OCI-M2 (cell line): ENCODE measurements around the gene APH1B.

Experiments used
- DNase-seq: peaks from one replicate; lab custom pipeline; 2025; ENCODE audit not compliant: unreplicated experiment; lab: John Stamatoyannopoulos, UW

APH1B gene

DNA sequence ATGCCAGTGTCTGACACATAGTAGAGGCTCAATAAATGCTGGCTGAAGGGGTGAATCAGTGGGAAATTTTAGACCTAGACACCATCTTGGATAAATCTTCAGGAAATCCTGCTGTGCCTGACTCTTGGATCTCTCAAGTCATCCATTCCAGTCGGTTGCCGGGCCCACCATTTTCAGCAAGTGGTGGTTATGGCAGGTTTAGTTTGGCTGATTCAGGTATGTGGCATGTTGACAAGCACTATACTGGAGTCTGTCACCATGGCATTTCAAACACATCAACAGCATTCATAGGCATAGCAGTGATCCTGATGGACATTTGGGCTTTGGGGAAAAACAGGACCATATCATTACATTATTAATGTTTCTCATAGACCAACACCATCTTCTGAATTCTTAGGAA lies 25.7 kb upstream of the APH1B start:
- no peak for DNase-seq

DNA sequence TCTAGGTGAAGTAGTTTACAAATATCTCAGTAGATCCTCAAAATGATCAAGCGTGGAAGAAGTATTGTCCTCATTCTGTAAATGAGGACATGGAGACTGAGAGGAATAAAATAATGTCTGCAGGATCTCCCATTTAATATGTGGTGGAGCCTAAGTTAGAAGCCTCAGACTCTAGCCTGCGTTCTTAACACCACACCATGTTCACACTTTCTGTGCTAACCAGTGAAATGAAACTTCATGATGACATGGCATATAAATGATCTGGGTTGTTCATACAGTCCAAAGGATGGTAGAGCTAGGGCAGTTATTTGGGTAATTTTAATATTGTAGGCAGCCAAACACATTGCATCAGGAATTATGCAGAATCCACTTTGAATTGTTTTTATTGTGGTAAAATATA lies 25.1 kb upstream of the APH1B start:
- DNase-seq: no peak

DNA sequence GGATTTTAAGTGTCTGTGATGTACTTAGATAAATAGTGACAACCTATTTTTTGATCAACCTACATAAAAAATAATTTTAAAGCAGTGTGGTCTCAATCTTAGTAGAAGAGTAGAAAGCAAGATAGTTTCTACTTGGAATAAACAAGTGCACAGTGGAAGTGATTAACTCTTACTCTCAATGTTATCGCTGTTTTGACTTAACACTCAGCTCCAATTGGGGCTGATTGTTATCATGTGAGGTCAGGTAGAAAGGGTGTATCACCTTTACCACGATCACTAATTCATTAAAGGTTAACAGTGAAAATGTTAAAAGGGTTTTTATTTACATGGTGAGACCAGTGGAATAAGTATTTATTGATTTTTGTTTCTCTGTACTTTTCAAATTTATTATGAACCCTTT lies 22.4 kb upstream of the APH1B start:
- DNase-seq: no peak

DNA sequence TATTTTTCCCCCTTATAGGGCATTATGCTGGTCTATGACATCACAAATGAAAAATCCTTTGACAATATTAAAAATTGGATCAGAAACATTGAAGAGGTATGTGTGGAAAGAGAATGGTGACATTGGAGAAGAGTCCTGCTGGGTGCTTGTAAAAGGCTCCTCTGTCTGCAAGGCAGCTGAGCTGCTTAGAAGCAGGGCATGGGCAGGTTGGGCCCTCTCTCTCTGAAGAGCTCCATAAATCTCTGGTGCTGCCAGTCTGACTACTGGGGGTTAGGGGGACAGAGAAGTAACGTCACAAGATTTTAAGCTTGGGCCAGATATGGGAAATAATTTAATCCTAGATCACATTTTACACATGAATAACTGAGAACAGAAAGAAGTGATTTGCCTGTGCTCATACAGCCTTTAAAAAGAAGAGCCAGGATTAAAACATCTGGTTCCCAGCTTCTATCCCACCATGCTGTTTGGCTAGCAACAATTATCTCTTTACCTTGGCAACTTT lies 21.9 kb upstream of the APH1B start:
- DNase-seq: no peak

DNA sequence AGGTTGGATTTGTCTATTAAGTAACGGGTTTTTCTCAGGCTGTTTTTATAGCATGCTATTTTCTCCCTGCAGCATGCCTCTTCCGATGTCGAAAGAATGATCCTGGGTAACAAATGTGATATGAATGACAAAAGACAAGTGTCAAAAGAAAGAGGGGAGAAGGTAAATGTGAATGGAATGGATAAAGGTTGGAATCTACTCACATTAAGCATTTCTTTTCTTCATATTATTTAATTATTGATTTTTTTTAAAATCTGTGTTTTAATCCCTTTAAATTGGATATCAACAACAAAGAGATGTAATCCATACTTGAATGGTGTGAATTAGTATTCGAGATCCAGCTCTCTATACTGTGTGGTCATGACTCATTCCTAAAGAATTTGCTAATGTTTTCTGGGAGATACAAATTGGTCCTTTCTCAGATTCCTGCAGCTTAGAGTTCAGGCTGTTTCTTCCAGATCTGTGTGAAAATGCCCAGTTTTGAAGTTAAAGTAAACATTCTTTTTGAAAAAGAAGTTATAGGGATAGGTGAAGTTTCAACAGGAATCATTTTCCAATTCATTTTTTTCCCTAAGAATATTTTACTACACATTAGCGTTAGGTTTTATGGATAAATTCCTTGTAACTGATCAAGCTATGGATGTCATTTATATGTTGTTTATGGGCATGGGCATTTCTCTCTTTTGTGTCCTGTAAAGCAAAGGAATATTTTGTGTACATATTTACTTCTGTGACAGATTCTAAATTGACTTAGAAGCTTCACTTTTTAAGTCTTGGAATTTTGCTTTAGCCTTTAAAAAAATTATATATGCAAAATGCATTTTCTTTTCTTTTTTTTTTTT lies 20.8 kb upstream of the APH1B start:
- no peak for DNase-seq

DNA sequence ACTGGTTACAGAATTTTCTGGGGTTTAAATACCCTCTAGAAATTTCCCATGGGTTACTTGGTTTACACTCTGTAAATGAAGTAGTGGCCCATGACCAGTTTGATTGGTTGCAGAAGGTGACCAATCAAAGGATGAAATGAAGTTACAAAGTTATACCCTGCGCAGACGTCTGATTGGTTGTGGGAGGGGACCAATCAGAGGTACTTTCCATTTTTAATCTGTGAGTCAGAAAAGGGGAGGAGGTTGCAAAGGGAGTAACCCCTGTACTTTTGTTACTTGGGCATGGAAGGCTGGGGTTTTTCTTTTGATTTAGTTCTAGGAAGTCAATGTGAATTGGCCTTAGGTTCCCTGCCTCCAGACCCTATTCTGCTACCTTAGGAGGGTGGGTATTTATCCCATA lies 18.7 kb upstream of the APH1B start:
- DNase-seq: no peak

DNA sequence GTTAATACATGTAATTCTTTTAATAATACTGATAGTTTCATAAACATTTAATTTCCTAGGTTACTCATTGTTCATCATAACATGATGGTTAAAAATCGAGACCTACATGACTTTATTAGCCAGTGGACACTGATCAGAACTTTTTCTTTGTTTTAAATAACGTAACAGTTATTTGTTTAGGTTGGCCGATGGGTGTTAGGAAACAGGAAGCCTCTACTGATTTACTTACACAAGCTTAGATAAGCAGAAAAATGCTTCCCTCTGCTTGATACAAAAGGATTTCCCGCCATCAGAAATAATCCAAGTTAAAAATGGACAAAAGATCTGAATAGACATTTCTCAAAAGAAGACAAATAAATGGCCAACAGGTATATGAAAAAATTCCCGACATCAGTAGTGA lies 16.6 kb upstream of the APH1B start:
- no peak for DNase-seq

DNA sequence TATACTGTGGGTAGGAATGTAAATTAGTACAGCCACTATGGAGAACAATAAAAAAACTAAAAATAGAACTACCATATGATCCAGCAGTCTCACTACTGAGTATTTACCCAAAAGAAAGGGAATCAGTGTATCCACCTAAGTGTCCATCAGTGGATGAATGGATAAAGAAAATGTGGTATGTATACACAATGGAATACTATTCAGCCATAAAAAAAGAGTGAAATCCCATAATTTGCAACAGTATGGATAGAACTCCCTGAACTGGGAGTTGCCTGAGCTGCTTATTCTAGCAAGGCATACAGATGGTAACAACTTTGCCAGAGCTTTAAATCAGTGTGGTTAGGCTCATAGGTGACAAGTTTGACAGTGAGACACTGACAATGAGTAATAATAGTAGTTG lies 16.1 kb upstream of the APH1B start:
- DNase-seq: no peak

DNA sequence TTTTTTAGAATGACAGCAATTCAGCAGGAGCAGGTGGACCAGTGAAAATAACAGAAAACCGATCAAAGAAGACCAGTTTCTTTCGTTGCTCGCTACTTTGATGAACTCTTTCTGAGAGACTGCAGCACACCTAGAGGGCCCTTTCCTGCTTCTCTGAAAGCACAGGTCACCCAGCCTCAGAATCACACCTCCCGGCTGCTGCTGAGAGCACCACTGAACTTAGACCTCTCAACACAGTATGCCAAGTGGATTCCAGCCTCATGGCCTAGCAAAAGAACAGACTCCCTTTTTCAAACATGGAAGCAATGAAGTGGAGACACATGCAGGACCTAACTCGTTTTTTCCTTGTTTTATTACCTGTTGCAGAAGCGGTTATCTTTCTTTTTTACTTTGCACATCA lies 13.9 kb upstream of the APH1B start:
- DNase-seq: no peak

DNA sequence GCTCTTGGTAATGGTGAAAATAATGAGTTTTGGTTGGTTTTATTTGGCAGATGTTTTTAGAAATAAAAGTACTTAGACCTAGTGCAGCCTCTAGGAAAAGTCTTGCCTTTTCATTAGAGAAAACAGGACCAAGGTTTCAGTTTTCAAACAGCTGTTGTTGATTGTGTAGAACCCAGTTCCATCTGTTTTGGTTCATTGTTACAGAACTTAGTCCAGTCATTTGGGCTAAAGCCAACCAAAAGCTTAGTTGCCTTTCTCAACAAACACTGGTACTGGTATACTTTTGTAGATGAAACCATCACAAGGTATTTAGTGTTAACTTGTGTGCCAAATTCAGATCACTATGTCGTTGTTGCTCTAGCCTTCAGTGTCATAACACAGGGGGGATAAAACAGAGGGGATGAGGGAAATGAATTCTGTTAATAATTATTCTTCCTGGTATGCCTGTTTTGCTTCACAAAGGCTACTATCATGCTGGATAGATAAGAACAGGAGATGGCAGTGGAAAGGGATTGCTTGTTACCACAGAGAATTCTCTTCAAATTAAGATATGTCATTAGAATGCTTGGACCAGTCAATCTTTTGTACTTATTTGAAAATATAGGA lies 12.6 kb upstream of the APH1B start:
- DNase-seq: no peak

DNA sequence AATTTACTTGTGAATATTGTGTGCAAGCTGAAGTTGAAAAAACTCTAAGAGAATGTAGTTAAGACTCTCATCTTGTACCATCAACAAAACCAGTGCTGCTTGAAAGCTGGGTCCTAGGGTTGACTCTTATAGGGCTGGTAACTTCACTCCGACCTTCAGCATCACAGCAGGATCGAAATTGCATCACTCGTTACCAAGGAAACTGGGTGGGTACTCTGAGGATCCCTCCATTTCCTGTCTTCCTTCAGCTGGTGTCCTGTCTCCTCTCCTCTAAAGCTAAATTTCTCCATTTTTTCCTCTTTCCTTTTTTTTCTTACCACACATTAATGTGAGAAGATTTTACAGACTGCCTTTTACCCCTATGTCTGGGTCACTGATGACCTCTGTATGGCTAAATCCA lies 3.0 kb upstream of the APH1B start:
- no peak for DNase-seq

DNA sequence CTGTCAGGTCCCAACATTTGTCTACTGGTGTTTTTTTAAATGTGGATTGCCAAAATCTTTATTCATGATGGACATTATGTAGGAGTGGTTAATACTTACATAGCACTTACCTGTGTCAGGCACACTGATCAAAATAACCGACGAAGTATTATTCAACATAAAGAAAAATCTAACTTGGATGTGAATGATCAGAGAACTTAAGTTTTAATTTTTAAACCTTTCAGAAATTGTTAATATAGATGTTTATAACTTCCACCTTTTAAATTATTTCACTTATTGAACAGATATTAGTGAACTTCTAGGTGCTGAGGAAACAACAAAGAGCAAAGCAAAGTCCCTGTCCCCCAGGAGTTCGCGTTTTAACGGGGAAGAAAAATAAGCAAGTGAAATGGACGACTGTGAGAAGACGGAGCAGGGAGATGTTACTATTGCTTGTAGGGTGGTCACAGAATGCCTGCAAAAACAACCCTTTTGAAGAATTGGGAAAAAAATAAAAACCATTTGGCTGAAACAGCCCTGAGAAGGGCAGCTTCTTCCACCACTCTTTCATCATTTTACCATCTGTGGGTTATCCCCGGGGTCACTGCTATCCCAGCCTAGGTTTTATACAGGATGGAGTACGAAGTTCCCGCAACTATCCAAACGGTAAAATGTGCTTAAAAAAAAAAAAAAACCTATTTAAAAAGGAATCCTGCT lies 915 bp upstream of the APH1B start:
- no peak for DNase-seq

DNA sequence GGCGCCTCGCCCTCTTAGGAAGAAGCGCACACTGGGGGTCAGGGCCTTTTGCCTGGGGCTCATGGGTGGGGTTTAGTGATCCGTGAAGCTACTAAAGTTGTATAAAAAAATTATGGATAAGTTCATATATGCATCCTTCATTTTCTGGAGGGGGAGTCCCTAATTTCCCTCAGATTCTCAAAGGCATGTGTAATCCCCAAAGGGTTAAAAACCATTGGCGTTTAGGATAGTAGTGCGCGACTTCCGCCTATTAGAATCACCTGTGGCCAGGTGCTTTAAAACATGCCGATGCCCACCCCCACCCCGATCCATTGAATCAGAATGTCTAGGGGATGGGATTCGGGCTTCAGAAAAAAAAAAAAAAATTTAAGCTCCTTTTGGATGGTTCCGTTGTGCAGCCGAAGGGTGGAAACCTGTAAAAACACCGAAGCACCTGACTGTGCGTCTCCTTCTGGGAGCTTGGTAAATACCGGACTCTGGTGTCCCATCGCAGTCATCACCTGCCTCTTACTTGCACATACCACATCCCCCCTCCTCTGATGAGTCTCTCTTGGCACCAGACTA lies 570 bp downstream of the APH1B start:
- DNase-seq: no peak

DNA sequence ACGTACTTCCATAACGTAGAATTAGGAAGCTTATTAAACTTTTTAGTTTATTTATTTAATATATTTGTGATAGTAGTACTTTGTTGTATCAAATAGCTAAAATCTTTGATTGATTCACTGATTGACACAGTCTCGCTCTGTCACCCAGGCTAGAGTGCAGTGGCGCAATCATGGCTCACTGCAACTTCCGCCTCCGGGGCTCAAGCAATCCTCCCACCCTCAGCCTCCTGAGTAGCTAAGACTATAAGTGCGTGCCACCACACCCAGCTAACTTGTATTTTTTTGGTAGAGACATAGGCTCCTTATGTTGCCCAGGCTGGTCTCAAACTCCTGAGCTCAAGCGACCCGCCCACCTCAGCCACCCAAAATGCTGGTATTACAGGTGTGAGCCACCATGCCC lies 5.7 kb downstream of the APH1B start:
- DNase-seq: no peak

DNA sequence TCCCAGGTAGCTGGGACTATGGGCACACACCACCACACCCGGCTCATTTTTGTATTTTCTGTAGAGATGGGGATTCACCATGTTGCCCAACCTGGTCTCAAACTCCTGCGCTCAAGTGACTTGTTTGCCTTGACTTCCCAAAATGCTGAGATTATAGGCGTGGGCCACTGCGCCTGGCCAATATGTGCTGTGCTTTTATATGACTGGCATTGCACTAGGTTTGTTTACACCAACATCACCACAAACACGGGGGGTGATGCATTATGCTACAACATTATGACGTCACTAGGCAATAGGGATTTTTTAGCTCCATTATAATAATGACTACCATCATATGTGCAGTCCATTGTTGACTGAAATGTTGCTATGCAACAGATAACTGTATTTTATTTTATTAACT lies 6.9 kb downstream of the APH1B start:
- DNase-seq: no peak

DNA sequence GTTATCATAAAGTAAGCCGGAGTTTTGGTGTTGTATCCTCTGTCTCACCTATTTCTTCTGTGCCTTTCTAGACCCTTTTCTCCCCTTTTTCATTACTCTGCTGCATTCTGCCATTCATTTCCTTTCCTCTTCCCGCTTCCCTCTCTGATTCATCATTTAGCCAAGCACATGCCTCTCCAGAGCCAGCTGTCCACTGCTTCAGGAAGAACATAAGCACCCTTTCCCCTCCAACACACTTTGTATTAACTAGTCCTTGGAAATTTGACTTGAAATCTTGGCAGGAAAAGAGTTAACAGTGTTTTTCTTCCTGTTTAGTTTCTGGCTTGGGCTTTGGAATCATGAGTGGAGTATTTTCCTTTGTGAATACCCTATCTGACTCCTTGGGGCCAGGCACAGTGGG lies 9.7 kb downstream of the APH1B start:
- DNase-seq: no peak

DNA sequence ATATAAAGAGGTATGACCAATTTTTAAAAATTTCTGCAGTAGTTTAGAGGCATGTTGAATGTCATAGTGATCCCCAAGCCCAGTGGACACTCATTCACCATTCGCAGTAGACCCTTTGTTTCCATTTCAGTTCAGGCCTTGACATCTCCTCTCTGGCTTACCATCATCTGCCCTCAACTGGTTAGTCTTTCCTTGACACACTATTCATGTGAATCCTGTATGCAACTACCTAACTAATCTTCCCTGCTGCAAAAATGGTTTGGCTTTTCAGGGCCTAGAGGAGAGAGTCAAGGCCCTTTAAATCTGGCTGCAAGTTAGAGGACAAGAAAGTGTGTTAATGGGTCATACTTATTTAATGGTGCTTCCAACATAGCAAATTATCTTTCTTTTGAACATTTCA lies 10.9 kb downstream of the APH1B start:
- DNase-seq: no peak

DNA sequence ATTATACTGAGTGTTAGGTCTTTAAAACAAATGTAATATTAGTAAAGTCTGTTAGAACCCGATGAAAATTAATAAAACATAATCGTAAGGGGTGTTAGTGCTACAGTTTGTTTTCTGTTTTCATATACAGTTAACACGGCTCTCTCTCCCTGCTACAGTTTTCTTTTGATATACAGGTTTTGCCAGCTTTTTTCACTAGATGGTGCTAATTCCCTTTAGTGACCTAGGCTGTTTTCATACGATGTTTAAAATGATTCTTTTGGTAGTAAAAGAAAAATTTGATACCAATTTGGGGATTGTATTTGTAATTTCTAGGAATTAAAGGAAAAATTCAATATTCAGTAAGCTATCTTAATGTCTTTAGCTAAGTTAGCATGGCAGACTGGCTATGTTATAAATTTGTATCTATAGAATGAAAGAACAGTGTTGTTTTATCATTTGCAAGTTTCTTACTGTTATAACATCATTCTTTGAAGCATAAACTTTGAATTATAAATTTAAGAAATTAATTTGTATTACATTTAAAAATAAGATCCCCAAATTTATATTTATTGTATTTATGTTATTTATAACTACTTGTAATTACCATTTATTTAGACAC lies 11.5 kb downstream of the APH1B start:
- DNase-seq: no peak

DNA sequence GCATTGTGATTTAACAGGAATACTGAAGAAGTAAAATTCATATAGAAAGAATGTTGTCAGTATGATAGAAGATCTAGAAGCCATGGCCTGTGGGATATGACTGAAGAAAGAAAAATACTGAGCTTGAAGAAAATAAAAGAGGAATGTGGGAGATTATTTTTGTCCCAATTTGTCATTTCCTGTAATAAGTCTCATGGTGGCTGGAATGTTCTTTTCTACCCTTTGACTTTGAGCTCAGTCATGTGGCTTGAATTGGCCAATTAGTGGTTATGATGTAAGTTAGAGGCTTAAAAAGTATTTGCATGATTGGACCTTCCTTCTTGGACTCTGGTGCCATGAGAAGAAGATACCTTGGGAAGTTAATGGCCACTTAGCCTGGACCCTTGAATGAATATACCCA lies 14.1 kb downstream of the APH1B start:
- no peak for DNase-seq

DNA sequence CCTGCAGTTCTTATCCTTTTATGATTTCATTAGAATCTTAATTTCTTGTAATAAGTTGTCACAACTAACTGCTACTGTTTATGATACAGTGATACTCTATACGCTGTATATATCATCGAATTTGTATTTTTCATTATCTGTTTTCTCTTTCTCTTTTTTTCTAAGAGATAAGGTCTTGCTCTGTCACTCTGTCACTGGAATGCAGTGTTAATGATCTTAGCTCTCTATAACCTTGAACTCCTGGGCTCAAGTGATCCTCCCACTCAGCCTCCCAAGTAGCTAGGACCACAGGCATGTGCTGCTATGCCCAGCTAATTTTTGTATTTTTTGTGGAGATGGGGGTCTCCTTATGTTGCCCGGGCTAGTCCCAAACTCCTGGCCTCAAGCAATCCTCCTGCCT lies 14.8 kb downstream of the APH1B start:
- no peak for DNase-seq

DNA sequence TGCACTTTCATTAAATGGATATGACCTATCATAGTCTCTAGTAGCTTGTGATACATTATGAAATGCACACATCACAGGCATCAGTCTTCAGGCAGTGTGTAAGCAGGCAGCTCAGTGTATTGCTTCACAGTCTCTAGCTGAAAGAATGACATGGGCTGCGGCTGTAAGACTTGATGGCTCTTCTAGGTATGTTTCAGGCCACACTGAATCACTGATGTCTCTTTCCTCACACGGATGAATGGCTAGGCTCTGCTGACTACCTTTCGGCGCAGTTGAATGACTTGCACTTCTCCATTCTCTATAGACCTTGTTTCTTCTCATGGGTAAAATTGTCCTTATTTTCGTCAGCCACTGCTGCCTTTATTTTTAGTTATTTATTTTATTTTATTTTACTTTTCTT lies 15.4 kb downstream of the APH1B start:
- no peak for DNase-seq
